ENCODE data around the gene HMGA1.

GRCh38 chr6:34225551-34225950, 11.1 kb upstream of the HMGA1 start:
- TF ChIP-seq CTCF (IDR thresholded peaks at IDR 0.05): no peak
- TF ChIP-seq POLR2A (IDR thresholded peaks at IDR 0.05): no peak

Data from uterus (tissue), 2 donors.